Liver (tissue), 9 donors: Measurements from ENCODE around the gene TAAR1. TPM values are rescaled to one million over a fixed set of nuclear protein-coding genes. Genes with fewer than 3 reads are reported as not detected.
A peak's percentile ranks its signal among the peaks of the same experiment; 100 is the strongest.

Source experiments
- DNase-seq: peaks from one replicate; pipeline ENCODE4 v3.0.0-alpha.2; 2017; ENCODE audit warnings: low spot score
- H3K27ac ChIP-seq, 2 donors: one replicate each; pipeline ENCODE4 v1.7.0; 2013; ENCODE audit warnings: inconsistent platforms in 2 of 2, low read length in 2 of 2, control low read depth in 1 of 2, low read depth in 1 of 2, mild to moderate bottlenecking in 1 of 2
- H3K27me3 ChIP-seq, 4 donors: one replicate each; pipeline versions ENCODE4 v1.6.1 to v1.7.0; 2013; ENCODE audit warnings: low read length in 3 of 4, inconsistent platforms in 1 of 4, mild to moderate bottlenecking in 1 of 4, moderate library complexity in 1 of 4; ENCODE audit not compliant: control insufficient read depth in 4 of 4, insufficient read depth in 4 of 4
- H3K36me3 ChIP-seq, 4 donors: one replicate each; pipeline versions ENCODE4 v1.6.1 to v1.7.0; 2013; ENCODE audit warnings: low read length in 3 of 4, mild to moderate bottlenecking in 3 of 4, low read depth in 1 of 4, moderate library complexity in 1 of 4; ENCODE audit not compliant: control insufficient read depth in 4 of 4, insufficient read depth in 3 of 4
- H3K4me1 ChIP-seq, 4 donors: one replicate each; pipeline versions ENCODE4 v1.6.1 to v1.7.0; 2013; ENCODE audit warnings: low read length in 3 of 4, mild to moderate bottlenecking in 3 of 4, moderate library complexity in 1 of 4; ENCODE audit not compliant: control insufficient read depth in 4 of 4, insufficient read depth in 4 of 4
- H3K4me3 ChIP-seq, 3 donors: one replicate each; pipeline versions ENCODE4 v1.6.1 to v1.7.0; 2013; ENCODE audit warnings: low read length in 3 of 3, control low read depth in 1 of 3, low read depth in 1 of 3, mild to moderate bottlenecking in 1 of 3
- H3K9ac ChIP-seq, 2 donors: one replicate each; pipeline ENCODE4 v1.7.0; 2013; ENCODE audit warnings: low read length in 2 of 2, mild to moderate bottlenecking in 2 of 2, moderate library complexity in 2 of 2, control low read depth in 1 of 2, low read depth in 1 of 2
- H3K9me3 ChIP-seq, 4 donors: one replicate each; pipeline versions ENCODE4 v1.6.1 to v1.7.0; 2013; ENCODE audit warnings: low read length in 3 of 4; ENCODE audit not compliant: control insufficient read depth in 4 of 4
- ATF3 ChIP-seq: IDR thresholded peaks from 2 replicates; pipeline ENCODE4 v1.6.1; 2016; ENCODE audit warnings: antibody characterized with exemption
- CTCF ChIP-seq: fragments of 150-350 bp; IDR thresholded peaks from 2 replicates; pipeline ENCODE4 v1.5.1; 2017; ENCODE audit warnings: improper control_type of control experiment, low read depth, low read length; ENCODE audit not compliant: missing input control
- EGR1 ChIP-seq, 2 donors: IDR thresholded peaks; 2 replicates each; pipeline ENCODE4 v1.6.1; 2016 to 2018; ENCODE audit warnings: antibody characterized with exemption in 2 of 2, low read depth in 2 of 2
- FOXA1 ChIP-seq: IDR thresholded peaks from 2 replicates; pipeline ENCODE4 v1.6.1; 2016; ENCODE audit warnings: antibody characterized with exemption
- FOXA2 ChIP-seq: IDR thresholded peaks from 2 replicates; pipeline ENCODE4 v1.6.1; 2016; ENCODE audit warnings: antibody characterized with exemption
- GABPA ChIP-seq, 2 donors: IDR thresholded peaks in 1 of 2; conservative IDR thresholded peaks in 1 of 2; 2 replicates each; pipeline ENCODE4 v1.6.1; 2016; ENCODE audit warnings: antibody characterized with exemption in 2 of 2, mild to moderate bottlenecking in 1 of 2, moderate library complexity in 1 of 2
- HNF4A ChIP-seq, 2 donors: conservative IDR thresholded peaks; 2 replicates each; pipeline ENCODE4 v1.6.1; 2016; ENCODE audit warnings: antibody characterized with exemption in 2 of 2, mild to moderate bottlenecking in 2 of 2
- HNF4G ChIP-seq: IDR thresholded peaks from 2 replicates; pipeline ENCODE4 v1.6.1; 2016; ENCODE audit warnings: antibody characterized with exemption
- JUND ChIP-seq, 2 donors: IDR thresholded peaks; 2 replicates each; pipeline ENCODE4 v1.6.1; 2016; ENCODE audit warnings: antibody characterized with exemption in 2 of 2
- MAX ChIP-seq: IDR thresholded peaks from 2 replicates; pipeline ENCODE4 v1.6.1; 2016; ENCODE audit warnings: antibody characterized with exemption
- NR2F2 ChIP-seq: IDR thresholded peaks from 2 replicates; pipeline ENCODE4 v1.6.1; 2016; ENCODE audit warnings: antibody characterized with exemption
- RAD21 ChIP-seq, 2 donors: IDR thresholded peaks; 2 replicates each; pipeline ENCODE4 v1.6.1; 2016; ENCODE audit warnings: antibody characterized with exemption in 2 of 2, mild to moderate bottlenecking in 2 of 2
- REST ChIP-seq: IDR thresholded peaks from 2 replicates; pipeline ENCODE4 v1.6.1; 2016; ENCODE audit warnings: antibody characterized with exemption, mild to moderate bottlenecking
- RXRA ChIP-seq, 2 donors: IDR thresholded peaks; 2 replicates each; pipeline ENCODE4 v1.6.1; 2017 to 2018; ENCODE audit warnings: antibody characterized with exemption in 2 of 2, mild to moderate bottlenecking in 1 of 2
- SP1 ChIP-seq: IDR thresholded peaks from 2 replicates; pipeline ENCODE4 v1.6.1; 2018; ENCODE audit warnings: antibody characterized with exemption, mild to moderate bottlenecking
- TAF1 ChIP-seq: conservative IDR thresholded peaks from 2 replicates; pipeline ENCODE4 v1.6.1; 2016; ENCODE audit warnings: antibody characterized with exemption, mild to moderate bottlenecking
- YY1 ChIP-seq: IDR thresholded peaks from 2 replicates; pipeline ENCODE4 v1.6.1; 2016; ENCODE audit warnings: antibody characterized with exemption, mild to moderate bottlenecking
- ZBTB33 ChIP-seq: IDR thresholded peaks from 2 replicates; pipeline ENCODE4 v1.6.1; 2016; ENCODE audit warnings: antibody characterized with exemption
- WGBS: extraction: QIAGEN DNeasy Blood & Tissue Kit; methylation state at CpG from one replicate; pipeline ENCODE4 v1.1.7; 2013; 5-methylcytosine and 5-hydroxymethylcytosine counted together
- polyA plus RNA-seq, 2 donors: library from polyadenylated mRNA; stranded (reverse) in 1 of 2; unstranded in 1 of 2; fragments of 200-250 nt in 1 of 2; fragments of >200 nt in 1 of 2; fragmentation: Nextera tagmentation in 1 of 2; extraction: Ambion mirVana in 1 of 2; gene quantifications; one replicate each; pipeline versions ENCODE4 v1.2.1 to v1.2.3, GENCODE V29; 2013 to 2015
- total RNA-seq, 2 donors: library from RNA; depleted of rRNA; stranded (reverse); fragments of >200 nt; gene quantifications; one replicate each; pipeline ENCODE4 v1.2.3, GENCODE V29; 2014
- donor health status: healthy.
- donor health status: healthy.
- donor health status: healthy.
- donor health status: healthy.
- donor health status: healthy.

TAAR1 gene
- total and polyA plus RNA-seq, 4 donors, result not detected

- no peak for TF ChIP-seq ATF3
- no peak for TF ChIP-seq FOXA2
- peak; percentile 93 to 94 for TF ChIP-seq HNF4A (conservative IDR thresholded peaks at IDR 0.05)
- TF ChIP-seq TAF1, result no peak
- no peak for TF ChIP-seq CTCF
- TF ChIP-seq EGR1 (IDR thresholded peaks at IDR 0.05; ENCODE audit: low read depth in 2 of 2), result no peak
- peak in 1 of 2 donors; percentile 17 for TF ChIP-seq JUND (IDR thresholded peaks at IDR 0.05)
- peak; percentile 37 to 45 for TF ChIP-seq RXRA (IDR thresholded peaks at IDR 0.05)
Measured at GRCh38 chr6:132693478-132693877, 34.5 kb upstream of the TAAR1 start (continued).

- Histone ChIP-seq H3K4me3 (no peak overlapping the region), H3K4me1 (peaks cover 2 to 6% (median 4%) of the 10 kb centered on the region in 4 donors), H3K36me3 (peaks cover 0 to 51% (median 44%) of the 10 kb centered on the region in 4 donors), H3K27ac (no peak overlapping the region), H3K27me3 (no peaks in the 10 kb centered on the region), H3K9me3 (no peaks in the 10 kb centered on the region), H3K9ac (no peak overlapping the region)
- DNase-seq, result no peak
- 90% methylated on average over 4 of the region's 4 CpGs for WGBS
- TF ChIP-seq YY1 (no peak), RXRA (IDR thresholded peaks at IDR 0.05) (no peak), REST (no peak), ATF3 (no peak), HNF4G (no peak), HNF4A (conservative IDR thresholded peaks at IDR 0.05) (no peak), CTCF (no peak), MAX (no peak), JUND (IDR thresholded peaks at IDR 0.05) (no peak), EGR1 (IDR thresholded peaks at IDR 0.05; ENCODE audit: low read depth in 2 of 2) (no peak), FOXA2 (no peak), ZBTB33 (no peak), TAF1 (no peak), FOXA1 (no peak), GABPA (IDR thresholded peaks at IDR 0.05 in 1 of 2, conservative IDR thresholded peaks at IDR 0.05 in 1 of 2) (no peak), SP1 (no peak), RAD21 (IDR thresholded peaks at IDR 0.05) (no peak), NR2F2 (no peak)
Measured at GRCh38 chr6:132690678-132691077, 31.7 kb upstream of the TAAR1 start.
